Activated naive CD4-positive, alpha-beta T cell treated with anti-CD3 and anti-CD28 coated beads, Interleukin-2, amount 50 U/mL, for 24 hours (primary cell): ENCODE measurements around the gene OR6C2.
"Not testable (repeated sequence)": the region's sequence is repeated elsewhere in the genome, so short reads cannot be mapped to it uniquely, and the experiment has no call there.

ENCODE experiments used
- H3K27ac Mint-ChIP-seq: one replicate; pipeline ENCODE4 v1.8.0; 2021; ENCODE audit warnings: mild to moderate bottlenecking, mixed read lengths
- H3K27me3 Mint-ChIP-seq: one replicate; pipeline ENCODE4 v1.8.0; 2021; ENCODE audit warnings: mixed read lengths
- H3K36me3 Mint-ChIP-seq: one replicate; pipeline ENCODE4 v1.8.0; 2021; ENCODE audit warnings: mixed read lengths
- H3K4me1 Mint-ChIP-seq: one replicate; pipeline ENCODE4 v1.8.0; 2021; ENCODE audit warnings: mixed read lengths
- H3K4me3 Mint-ChIP-seq: one replicate; pipeline ENCODE4 v1.8.0; 2021; ENCODE audit warnings: mild to moderate bottlenecking, mixed read lengths
- H3K9me3 Mint-ChIP-seq: one replicate; pipeline ENCODE4 v1.8.0; 2021; ENCODE audit warnings: mixed read lengths

Gene OR6C2

GRCh38 chr12:55443776-55444175, at the start of gene OR6C2:
TSS of gene OR6C2 (plus strand) at chr12:55444076. CDS start at chr12:55452214, 8,138 bp downstream.
- H3K27me3 Mint-ChIP-seq = peaks cover 7% of the 10 kb centered on the region
- H3K4me3 Mint-ChIP-seq = no peak within 1 kb of the TSS
- no peaks in the 10 kb centered on the region for H3K36me3 Mint-ChIP-seq
- H3K4me1 Mint-ChIP-seq = no peaks in the 10 kb centered on the region
- H3K9me3 Mint-ChIP-seq = no peaks in the 10 kb centered on the region
- no peak within 1 kb of the TSS for H3K27ac Mint-ChIP-seq

- Mint-ChIP-seq H3K27me3 (peaks cover 19% of the 10 kb centered on the region), H3K4me1 (no peaks in the 10 kb centered on the region), H3K36me3 (no peaks in the 10 kb centered on the region), H3K27ac (no peak overlapping the region), H3K9me3 (no peaks in the 10 kb centered on the region), H3K4me3 (no peak overlapping the region)
These were observed 47.5 kb upstream of the OR6C2 start for GRCh38 chr12:55396326-55396725.

GRCh38 chr12:55400229-55400628, 43.6 kb upstream of the OR6C2 start, which contains the start of gene OR6C65:
TSS of gene OR6C65 (plus strand) at chr12:55400529. CDS start at chr12:55400529, 0 bp downstream.
- peaks cover 16% of the 10 kb centered on the region for H3K27me3 Mint-ChIP-seq
- no peak within 1 kb of the TSS for H3K4me3 Mint-ChIP-seq
- no peaks in the 10 kb centered on the region for H3K9me3 Mint-ChIP-seq
- H3K36me3 Mint-ChIP-seq = no peaks in the 10 kb centered on the region
- H3K27ac Mint-ChIP-seq = no peak within 1 kb of the TSS
- no peaks in the 10 kb centered on the region for H3K4me1 Mint-ChIP-seq

GRCh38 chr12:55407866-55408265, 36.0 kb upstream of the OR6C2 start:
- no peaks in the 10 kb centered on the region for H3K36me3 Mint-ChIP-seq
- no peaks in the 10 kb centered on the region for H3K4me1 Mint-ChIP-seq
- H3K27ac Mint-ChIP-seq = no peak overlapping the region
- H3K4me3 Mint-ChIP-seq = no peak overlapping the region
- H3K27me3 Mint-ChIP-seq = peaks cover 7% of the 10 kb centered on the region
- H3K9me3 Mint-ChIP-seq = peaks cover 7% of the 10 kb centered on the region

- not testable (repeated sequence) for H3K27ac Mint-ChIP-seq, H3K4me1 Mint-ChIP-seq, H3K36me3 Mint-ChIP-seq, H3K4me3 Mint-ChIP-seq, H3K9me3 Mint-ChIP-seq, H3K27me3 Mint-ChIP-seq
These were observed 34.7 kb upstream of the OR6C2 start for GRCh38 chr12:55409133-55409532.

GRCh38 chr12:55412138-55412537, 31.7 kb upstream of the OR6C2 start:
- not testable (repeated sequence) for H3K4me1 Mint-ChIP-seq, H3K27ac Mint-ChIP-seq, H3K9me3 Mint-ChIP-seq, H3K36me3 Mint-ChIP-seq, H3K4me3 Mint-ChIP-seq
- H3K27me3 Mint-ChIP-seq = peaks cover 26% of the 10 kb centered on the region

- not testable (repeated sequence) for H3K27ac Mint-ChIP-seq, H3K36me3 Mint-ChIP-seq, H3K9me3 Mint-ChIP-seq, H3K4me3 Mint-ChIP-seq, H3K4me1 Mint-ChIP-seq
- peaks cover 37% of the 10 kb centered on the region for H3K27me3 Mint-ChIP-seq
These were observed 30.1 kb upstream of the OR6C2 start for GRCh38 chr12:55413498-55414388.

GRCh38 chr12:55414396-55414823, 29.5 kb upstream of the OR6C2 start:
- H3K27me3 Mint-ChIP-seq = peaks cover 41% of the 10 kb centered on the region
- not testable (repeated sequence) for H3K4me1 Mint-ChIP-seq, H3K27ac Mint-ChIP-seq, H3K4me3 Mint-ChIP-seq, H3K9me3 Mint-ChIP-seq, H3K36me3 Mint-ChIP-seq

- not testable (repeated sequence) for H3K27ac Mint-ChIP-seq, H3K9me3 Mint-ChIP-seq, H3K4me1 Mint-ChIP-seq, H3K36me3 Mint-ChIP-seq, H3K4me3 Mint-ChIP-seq
- peaks cover 46% of the 10 kb centered on the region for H3K27me3 Mint-ChIP-seq
These were observed 29.0 kb upstream of the OR6C2 start for GRCh38 chr12:55414889-55415288.

GRCh38 chr12:55416961-55417360, 26.9 kb upstream of the OR6C2 start:
- Mint-ChIP-seq H3K36me3 (no peaks in the 10 kb centered on the region), H3K9me3 (no peaks in the 10 kb centered on the region), H3K4me1 (peaks cover 7% of the 10 kb centered on the region), H3K27ac (no peak overlapping the region), H3K4me3 (no peak overlapping the region), H3K27me3 (peaks cover 48% of the 10 kb centered on the region)

- peaks cover 48% of the 10 kb centered on the region for H3K27me3 Mint-ChIP-seq
- H3K4me1 Mint-ChIP-seq = peaks cover 2% of the 10 kb centered on the region
- no peaks in the 10 kb centered on the region for H3K36me3 Mint-ChIP-seq
- H3K27ac Mint-ChIP-seq = no peak overlapping the region
- no peak overlapping the region for H3K4me3 Mint-ChIP-seq
- H3K9me3 Mint-ChIP-seq = no peaks in the 10 kb centered on the region
These were observed 23.4 kb upstream of the OR6C2 start for GRCh38 chr12:55420307-55420962.

GRCh38 chr12:55425954-55426353, 17.9 kb upstream of the OR6C2 start, which contains the start of gene OR6C76:
TSS of gene OR6C76 (plus strand) at chr12:55426254. CDS start at chr12:55426254, 0 bp downstream.
- no peak within 1 kb of the TSS for H3K4me3 Mint-ChIP-seq
- no peaks in the 10 kb centered on the region for H3K36me3 Mint-ChIP-seq
- H3K4me1 Mint-ChIP-seq = no peaks in the 10 kb centered on the region
- no peaks in the 10 kb centered on the region for H3K9me3 Mint-ChIP-seq
- no peak within 1 kb of the TSS for H3K27ac Mint-ChIP-seq
- peaks cover 20% of the 10 kb centered on the region for H3K27me3 Mint-ChIP-seq

GRCh38 chr12:55428331-55429243, 15.3 kb upstream of the OR6C2 start:
- Mint-ChIP-seq H3K4me3 (no peak overlapping the region), H3K27me3 (peaks cover 20% of the 10 kb centered on the region), H3K4me1 (no peaks in the 10 kb centered on the region), H3K9me3 (no peaks in the 10 kb centered on the region), H3K36me3 (no peaks in the 10 kb centered on the region), H3K27ac (no peak overlapping the region)

GRCh38 chr12:55441233-55441632, 2.6 kb upstream of the OR6C2 start:
- H3K9me3 Mint-ChIP-seq, H3K27me3 Mint-ChIP-seq, H3K4me3 Mint-ChIP-seq, H3K27ac Mint-ChIP-seq, H3K4me1 Mint-ChIP-seq, H3K36me3 Mint-ChIP-seq: not testable (repeated sequence)

GRCh38 chr12:55445357-55445756, 1.5 kb downstream of the OR6C2 start:
- H3K27me3 Mint-ChIP-seq = peaks cover 7% of the 10 kb centered on the region

More at GRCh38 chr12:55445357-55445756, 1.5 kb downstream of the OR6C2 start:
- H3K27ac Mint-ChIP-seq = no peak overlapping the region
- H3K9me3 Mint-ChIP-seq = no peaks in the 10 kb centered on the region
- no peaks in the 10 kb centered on the region for H3K4me1 Mint-ChIP-seq
- H3K4me3 Mint-ChIP-seq = no peak overlapping the region
- H3K36me3 Mint-ChIP-seq = no peaks in the 10 kb centered on the region
